NOMO-1 treated with dmso at 0.1 percent for 144 hours (cell line): Measurements from ENCODE around the gene EXD3.
"Not testable (repeated sequence)": the region's sequence is repeated elsewhere in the genome, so short reads cannot be mapped to it uniquely, and the experiment has no call there.

Experiments used
- DNase-seq: peaks from one replicate; lab custom pipeline; 2025; ENCODE audit not compliant: unreplicated experiment; lab: John Stamatoyannopoulos, UW

Gene EXD3

DNA sequence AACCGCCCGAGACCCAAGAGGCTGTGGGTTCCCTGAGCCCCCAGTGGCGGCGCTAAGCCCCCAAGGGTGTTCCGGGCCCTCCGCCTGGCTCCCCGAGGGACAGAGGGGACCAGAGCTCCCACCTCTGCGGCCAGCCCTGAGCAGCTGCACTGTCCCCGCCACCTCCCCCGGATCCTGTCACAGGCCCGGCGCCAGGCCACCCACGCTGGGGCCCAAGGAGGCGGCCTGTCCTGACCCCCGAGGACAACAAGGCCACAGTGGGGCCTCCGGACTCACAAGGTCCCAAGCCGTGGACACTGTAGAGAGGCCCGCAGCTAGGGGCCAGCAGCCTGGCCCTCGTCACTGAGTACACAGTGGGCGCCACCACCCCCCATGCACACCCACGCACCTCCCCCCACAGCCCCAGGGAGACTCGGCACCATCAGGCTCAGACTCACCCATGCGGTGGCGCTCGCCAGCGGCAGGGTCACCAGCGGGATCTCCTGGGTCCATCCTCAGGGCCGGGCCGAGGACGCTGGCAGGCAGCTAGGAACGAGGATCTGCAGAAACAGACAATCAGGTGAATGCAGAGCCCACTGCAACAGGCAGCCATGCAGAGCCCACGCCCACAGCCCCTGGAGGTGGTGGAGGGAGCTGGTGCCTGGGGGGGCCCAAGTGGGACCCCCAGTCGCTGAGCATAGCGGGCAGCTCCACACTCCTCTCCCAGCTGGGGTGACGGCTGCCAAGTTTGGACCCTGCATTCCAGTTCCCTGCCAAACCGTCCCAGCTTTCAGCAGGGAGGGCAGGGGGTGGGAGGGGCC lies 27.9 kb downstream of the EXD3 start:
- no peak for DNase-seq

DNA sequence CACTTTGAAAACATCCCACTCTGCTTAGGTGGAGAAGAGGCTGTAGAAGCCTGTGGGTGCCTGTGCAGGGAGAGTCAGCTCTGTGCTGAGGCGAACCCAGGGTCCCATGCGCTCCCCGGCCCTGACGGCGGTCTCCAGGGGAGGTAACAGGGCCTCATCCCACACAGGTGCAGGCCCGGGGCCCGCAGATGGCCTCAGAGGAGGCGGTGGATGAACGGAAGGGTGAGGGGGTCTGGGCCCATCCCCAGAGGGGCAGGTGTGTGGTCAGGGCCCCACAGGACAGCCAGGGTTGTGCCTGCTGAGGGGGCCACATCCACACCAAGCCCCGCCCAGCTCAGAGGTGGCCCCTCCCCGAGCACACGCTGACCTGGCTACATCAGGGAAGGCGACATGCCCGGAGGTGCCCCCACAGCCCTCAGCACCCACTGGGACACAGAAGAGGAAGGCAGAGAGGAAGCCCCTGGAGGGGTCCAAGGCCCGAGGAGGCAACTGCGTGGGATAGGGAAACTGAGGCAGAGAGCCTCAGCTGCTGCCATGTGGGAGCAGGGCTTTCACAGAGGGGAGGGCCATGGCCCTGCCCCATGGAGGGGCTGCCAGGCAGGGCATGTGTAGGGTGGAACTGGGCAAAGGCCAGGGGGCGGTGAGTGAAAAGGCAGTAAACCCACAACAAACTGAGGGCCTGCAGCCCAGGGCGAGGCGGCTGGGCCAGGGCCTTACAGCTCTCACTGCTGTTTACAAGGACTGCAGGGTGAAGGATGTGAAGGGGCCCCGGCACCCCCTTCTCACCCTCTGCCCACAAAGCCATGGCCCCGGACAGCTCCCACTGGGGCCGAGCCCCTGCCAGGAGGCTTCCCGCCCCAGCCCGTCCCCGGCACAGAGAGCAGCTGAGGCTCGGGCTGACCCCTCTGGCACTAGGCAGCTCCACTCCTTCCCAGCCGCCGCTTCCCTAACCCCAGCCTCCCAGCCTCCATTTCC lies 29.5 kb downstream of the EXD3 start:
- no peak for DNase-seq

DNA sequence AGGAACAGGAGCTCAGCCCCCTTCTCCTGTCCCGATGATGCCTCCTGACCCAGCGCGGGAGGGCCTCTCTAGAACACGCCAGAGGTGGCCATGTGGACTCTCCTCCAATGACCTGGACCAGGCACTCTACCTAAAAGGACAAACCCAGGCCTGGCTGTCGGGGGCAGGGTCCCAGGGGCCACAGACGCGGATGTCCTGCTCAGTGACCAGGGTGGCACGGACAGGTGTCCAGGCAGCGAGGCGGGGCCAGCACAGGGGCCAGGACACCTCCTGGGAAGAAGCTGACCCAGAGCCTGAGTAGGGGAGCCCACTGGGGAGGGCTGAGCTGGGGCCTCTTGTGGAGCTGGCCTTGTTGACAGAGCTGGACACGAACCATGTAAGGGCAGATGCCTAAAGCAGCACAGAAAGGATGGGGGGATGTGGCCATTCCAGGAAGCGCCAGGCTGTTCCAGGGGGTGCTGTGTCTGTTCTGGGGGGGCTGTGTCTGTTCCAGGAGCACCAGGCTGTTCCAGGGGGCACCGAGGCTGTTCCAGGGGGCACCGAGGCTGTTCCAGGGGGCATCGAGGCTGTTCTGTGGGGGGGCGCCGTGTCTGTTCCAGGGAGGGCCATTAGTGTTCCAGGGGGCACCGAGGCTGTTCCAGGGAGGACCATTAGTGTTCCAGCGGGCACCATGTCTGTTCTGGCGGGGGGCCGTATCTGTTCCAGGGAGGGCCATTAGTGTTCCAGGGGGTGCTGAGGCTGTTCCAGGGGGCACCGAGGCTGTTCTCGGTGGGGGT lies 30.5 kb downstream of the EXD3 start:
- no peak for DNase-seq

DNA sequence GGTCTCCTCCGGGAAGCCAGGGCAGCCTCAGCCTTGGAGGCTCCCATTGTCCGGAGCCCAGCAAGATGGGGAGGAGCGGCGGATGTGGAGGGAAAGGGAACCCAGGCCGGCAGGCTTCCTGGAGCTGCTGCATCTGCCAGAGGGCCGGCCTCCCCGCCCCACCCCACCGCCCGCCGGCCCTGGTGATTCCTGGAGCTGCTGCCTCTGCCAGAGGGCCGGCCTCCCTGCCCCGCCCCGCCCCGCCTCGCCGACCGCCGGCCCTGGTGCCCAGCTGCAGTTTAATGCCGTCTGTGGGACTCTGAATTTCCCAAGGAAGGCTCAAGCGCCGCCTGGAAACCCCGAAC lies 31.6 kb downstream of the EXD3 start:
- DNase-seq: no peak

DNA sequence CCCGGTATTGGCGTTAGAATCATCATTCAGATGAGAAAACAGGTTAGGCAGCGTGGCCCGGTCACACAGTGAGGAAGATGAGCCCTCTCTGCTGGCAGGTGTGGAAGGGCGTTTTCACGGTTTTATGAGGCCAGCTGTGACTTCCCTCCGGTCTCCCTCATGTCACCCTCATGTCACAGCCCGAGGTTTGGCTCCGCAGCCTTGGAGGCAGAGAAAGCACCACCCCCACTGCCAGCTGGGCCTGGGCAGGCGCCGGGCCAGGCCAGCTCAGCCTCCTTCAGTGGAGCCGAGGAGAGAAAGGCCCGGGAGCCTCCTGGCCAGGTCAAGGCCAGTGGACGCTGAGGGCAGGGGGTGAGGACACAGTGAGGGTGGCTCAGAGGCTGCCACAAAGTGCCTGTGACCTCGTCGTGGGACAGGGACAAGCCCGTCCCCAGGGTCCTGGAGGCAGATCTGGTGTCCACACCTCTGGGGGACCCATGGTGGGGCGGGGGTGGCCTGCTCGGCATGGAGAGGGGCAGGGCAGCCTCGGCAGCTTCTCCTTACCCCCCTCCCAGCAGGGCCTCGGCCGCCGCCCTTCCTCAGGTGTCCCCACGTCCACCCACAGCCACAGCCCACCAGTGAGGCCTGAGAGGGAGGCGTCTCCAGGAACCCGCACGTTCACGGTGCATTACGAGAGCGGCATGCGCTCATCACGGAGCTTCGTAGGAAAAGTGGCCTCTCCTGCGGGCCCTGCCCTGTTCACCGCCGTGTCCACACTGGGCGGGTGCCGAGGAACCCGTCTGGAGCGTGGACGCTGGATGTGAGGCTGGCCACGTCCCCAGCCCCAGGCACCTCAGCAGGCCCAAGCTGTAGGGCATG lies 32.2 kb downstream of the EXD3 start:
- DNase-seq: no peak

DNA sequence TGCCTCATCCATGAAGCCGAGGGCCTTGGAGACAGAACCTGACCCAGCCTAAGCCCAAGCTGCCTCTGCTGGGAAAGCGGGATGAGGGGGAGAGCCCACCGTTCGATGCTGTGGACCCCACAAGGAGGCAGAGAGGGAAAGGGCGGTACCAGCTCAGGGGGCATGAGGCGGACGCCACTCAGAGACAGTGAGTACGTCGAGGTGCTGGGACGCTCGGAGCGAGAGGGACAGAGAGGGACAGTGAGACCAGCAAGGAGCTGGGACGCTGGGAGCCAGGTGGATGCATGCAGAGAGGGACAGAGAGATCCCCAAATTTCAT lies 33.6 kb downstream of the EXD3 start:
- no peak for DNase-seq

DNA sequence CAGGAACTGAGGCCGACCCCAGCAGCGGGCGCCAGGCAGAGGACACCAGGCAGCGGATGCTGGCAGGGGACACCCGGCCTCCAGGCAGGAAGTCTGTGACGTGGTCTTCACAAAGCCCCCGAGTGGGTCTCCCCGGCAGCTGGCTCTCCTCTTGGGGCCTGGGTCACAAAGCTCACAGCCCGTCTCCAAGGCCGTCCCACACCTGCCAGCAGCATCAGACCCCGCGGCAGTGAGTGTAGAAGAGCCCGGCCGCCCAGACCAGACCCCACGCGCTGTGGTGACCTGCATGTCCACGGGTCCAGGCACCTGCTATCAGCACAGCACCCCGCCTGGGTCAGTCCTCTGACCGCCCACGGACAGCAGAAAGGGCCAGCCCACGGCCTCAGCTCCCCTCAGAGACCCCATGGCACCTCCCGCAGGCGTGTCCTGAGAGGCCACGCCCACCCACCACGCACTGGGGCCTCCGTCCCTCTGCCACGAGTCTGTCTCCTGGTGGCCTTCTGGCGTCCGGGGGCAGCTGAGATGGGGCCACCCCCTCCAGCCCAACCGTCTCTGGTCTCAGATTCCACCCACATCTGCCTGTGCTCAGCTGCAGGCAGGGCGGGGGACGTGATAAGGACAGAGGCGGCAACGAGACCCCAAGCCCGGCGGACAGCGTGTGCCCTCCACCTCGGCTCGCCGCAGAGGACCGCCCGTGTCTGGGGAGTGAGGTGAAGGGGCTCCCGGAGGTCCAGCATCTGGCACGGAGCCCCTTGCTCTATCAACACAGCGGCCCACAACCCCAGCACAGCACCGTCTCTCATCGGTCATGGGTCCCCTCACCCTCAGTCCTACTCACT lies 34.2 kb downstream of the EXD3 start:
- DNase-seq: no peak

DNA sequence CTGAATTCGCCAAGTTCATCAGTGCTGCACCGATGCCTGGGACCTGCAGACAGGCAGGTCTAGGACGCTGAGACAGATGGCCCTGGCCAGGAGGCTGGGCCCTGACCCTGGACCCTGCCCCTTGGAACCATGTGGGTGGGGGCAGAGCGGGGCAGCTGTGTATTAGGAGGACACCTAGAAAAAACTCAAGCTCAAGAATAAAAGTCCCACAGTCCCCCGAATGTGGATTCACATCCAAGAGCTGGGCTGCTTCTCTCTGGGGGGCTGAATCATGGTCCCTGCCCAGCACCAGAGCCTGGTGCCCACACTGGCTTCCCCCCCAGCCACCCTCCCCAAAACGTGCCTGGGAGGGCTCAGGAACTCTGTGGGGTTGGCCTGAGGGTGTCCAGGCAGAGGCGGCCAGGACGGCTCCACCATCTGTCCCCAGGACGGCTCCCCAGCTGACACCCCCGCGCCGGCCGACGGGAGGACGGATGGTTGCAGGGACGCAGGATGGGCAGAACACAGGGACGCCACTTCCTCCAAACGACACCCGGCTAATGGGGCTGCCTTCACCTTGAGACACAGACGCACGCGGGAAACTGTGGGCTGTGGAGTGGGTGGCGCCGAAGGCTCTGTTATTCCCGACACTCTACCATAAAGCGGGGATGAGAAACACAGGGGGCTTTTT lies 34.9 kb downstream of the EXD3 start:
- DNase-seq: no peak

DNA sequence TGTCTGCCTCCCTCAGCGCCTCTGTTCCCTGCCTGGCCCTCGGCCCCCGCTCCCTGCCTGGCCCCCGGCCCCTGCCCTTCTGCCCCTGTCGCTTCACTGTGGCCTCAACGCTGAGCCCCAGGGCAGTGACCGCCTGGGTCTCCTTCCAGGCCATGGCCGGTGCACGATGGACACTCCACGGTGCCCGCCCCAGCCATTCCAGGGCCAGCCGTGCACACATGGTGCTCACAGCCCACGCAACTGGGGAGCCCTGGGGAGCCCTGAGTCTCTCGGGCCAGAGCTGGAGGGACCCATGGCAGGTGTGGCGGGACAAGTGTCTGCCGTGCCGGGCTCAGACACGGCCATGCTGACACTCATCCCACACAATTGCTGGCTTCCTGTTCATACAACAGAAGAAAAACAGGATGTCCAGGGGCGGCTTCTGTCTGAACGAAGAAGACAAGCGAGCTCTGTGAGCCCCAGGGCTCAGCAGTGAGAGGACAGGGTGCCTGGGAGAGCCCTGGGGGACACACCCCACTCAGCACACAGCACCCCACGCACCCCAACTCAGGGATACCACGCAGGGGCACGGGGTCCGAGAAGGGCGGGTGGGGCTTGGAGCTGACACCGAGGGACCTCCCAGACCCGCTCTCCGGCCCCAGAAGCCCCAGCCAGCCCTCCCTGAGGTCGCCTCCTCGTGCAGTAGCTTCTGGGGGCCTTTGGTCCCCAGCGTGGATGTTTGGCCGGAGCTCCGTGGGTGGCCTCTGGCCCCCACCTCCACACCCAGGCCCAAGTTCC lies 35.7 kb downstream of the EXD3 start:
- DNase-seq: no peak

DNA sequence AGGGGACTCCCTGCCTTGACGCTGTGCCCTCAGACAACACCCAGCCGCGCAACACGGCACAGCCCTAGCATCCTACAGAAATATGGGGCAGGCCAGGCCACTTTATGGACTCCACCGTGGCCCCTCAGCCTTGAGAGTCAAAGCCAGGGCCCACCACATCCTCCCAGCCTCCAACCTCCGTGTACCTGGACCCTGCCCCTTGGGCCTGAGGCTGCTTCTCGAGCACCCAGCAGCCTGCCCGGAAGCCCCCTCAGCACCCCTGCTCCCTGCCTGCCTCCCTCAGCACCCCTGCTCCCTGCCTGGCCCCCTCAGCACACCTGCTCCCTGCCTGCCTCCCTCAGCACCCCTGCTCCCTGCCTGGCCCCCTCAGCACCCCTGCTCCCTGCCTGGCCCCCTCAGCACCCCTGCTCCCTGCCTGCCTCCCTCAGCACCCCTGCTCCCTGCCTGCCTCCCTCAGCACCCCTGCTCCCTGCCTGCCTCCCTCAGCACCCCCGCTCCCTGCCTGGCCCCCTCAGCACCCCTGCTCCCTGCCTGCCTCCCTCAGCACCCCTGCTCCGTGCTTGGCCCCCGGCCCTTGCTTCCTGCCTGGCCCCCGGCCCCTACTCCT lies 36.4 kb downstream of the EXD3 start:
- not testable (repeated sequence) for DNase-seq

DNA sequence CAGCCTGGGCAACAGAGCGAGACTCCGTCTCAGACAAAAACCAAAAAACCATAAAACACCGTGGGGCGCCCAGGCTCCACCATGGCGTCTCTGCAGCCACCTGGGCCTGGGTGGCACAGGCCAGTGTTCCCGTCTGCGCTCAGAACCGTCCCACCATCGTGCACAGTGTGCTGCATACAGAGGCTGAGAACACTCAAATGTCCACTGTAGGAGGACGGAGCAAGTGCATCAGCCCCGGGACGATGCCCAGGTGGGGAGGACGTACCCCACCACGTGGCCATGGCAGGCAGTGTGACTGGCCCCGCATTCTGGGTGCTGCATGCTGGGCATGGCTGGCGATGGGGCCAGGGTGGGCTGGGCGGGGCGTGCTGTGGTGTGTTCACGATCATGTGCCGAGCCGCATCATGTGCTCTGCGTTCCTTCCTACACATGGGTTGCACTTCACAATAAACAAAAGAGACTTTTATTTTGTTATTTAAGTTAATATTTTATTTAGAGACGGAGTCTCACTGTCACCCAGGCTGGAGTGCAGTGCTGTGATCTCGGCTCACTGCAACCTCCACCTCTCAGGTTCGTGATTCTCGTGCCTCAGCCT lies 37.8 kb downstream of the EXD3 start:
- DNase-seq: no peak

DNA sequence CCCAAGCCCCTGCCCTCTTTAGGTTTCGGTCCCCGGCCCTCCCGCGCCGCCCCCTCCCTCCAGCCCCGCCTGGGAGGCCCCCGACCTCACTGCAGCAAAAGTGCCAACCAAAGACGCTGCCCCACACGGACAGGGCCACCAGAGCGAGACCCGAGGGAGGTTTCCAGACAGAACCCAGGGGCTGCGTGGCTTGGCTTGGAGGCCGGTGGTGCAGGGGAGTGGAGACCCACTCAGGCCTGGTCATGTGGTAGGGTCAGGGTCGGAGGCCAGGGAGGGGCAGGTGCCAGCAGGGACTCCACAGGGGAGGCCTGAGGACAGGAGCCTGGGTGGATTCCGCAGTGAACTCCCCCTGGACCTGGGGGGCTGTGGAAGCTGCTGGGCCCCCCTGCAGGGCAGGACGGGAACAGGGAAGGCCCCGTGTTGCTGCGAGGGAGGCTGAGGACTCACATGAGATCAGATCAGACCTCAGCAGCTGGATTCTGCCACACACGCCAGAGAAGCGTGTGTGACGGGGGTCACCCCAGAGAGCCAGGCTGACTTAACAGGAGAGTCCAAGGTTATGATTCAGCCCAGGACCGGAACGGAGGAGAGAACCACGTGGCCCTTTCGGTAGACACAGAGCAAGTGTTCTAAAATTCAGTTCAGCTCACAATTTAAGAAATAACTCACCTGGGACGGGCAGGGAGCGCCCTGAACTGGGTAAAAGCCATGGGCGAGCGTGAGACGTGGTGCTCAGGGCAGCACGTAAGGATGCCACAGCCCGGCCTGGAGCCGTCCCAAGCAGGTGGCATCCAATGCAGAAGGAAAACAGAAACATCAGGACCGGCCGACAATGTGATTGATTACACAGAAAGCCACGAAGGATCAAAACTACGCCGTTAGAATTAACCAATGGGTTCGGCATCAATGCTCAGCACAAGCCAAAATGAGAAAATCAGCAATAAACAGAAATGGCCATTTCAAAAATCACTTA lies 38.9 kb downstream of the EXD3 start:
- no peak for DNase-seq

DNA sequence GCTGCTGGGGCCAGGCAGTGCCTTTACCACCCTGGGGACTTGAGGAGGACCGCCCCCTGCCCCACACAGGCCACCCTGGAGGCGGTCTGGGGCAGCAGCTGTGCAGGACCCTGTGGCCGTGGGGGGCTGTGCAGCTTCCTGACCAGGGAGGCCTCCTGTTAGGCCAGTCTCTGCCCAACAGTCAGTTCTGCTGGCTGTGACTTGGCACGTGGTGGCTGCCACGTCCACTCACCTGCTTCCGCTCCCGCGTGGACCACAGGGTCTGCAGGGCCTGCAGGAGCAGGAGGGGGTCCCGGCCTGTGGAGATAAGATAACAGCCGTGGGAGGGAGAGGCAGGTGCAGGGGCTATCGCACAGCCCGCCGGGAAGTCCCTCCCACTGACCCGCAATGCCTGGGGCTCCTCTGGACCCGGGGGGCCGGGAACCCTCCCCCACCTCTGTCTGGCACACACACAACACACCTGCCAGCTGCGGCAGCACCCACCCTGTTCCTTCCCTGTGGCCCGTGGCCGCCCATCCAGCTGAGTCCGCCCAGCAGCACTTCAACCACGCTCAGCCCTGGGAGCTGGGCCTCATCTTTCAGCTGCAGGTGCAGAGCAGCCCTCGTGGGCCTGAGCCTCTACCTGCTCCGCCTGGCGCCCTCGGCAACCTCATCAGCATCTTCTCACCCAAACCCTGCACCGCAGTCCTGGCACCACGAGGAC lies 39.7 kb downstream of the EXD3 start:
- no peak for DNase-seq

DNA sequence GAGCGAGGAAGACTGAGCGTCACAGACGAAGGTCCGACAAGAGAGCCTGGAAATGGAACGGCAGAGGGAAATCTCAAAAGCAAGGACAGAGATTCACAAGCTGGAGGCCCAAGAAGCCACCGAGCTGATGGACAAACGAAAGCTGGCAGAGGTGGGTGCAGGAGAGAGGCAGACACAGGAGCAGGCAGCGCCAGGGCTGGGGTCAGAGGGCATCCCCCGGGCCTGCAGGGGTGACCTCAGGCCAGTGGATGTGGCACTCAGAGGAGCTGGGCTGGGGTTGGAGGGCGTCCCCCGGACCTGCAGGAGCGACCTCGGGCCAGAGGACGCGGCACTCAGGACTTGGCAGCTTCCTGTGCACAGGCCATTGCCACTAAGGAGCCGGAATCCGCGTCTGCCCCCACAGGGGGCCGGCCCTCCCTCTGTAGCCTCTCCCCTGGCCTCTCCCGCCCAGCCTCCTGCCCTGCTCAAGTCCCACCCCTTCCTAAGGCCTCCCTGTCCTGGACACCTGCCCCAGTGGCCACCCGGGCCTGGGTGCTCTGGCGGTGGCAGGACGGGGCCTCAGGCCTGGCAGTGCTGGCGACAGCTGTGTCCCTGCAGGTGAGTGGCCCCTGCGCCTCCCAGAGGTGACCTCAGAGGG lies 40.4 kb downstream of the EXD3 start:
- no peak for DNase-seq
